GM23248 (cell line): ENCODE results near the gene ABLIM2. TPM values are rescaled to one million over a fixed set of nuclear protein-coding genes. Genes with fewer than 3 reads are reported as not detected.

ENCODE experiments used
- DNase-seq: peaks from one replicate; pipeline ENCODE4 v3.0.0-alpha.2; 2015
- H2AFZ ChIP-seq: fragments of 200-600 bp; sonication (generic); 2 replicates; pipeline ENCODE4 v1.6.1; 2016; ENCODE audit warnings: antibody characterized with exemption
- H3F3A ChIP-seq: fragments of 200-600 bp; sonication (generic); 2 replicates; pipeline ENCODE4 v1.6.1; 2016; ENCODE audit warnings: mild to moderate bottlenecking, antibody characterized with exemption, mixed run types; ENCODE audit not compliant: insufficient read depth
- H3K27ac ChIP-seq: fragments of 200-600 bp; sonication (generic); 2 replicates; pipeline ENCODE4 v1.5.1; 2016; ENCODE audit warnings: mild to moderate bottlenecking
- H3K27me3 ChIP-seq: fragments of 200-600 bp; sonication (generic); replicated peaks from 2 replicates; pipeline ENCODE4 v1.6.1; 2016; ENCODE audit warnings: mild to moderate bottlenecking; ENCODE audit not compliant: insufficient read depth
- H3K36me3 ChIP-seq: fragments of 200-600 bp; sonication (generic); 2 replicates; pipeline ENCODE4 v1.6.1; 2016; ENCODE audit warnings: low read depth, mild to moderate bottlenecking
- H3K4me1 ChIP-seq: fragments of 200-600 bp; sonication (generic); 2 replicates; pipeline ENCODE4 v1.6.1; 2016; ENCODE audit warnings: mild to moderate bottlenecking; ENCODE audit not compliant: insufficient read depth
- H3K4me2 ChIP-seq: fragments of 200-600 bp; sonication (generic); one replicate; pipeline ENCODE4 v1.6.1; 2016; ENCODE audit warnings: mild to moderate bottlenecking; ENCODE audit not compliant: unreplicated experiment
- H3K4me3 ChIP-seq: fragments of 200-600 bp; sonication (generic); 2 replicates; pipeline ENCODE4 v1.5.1; 2016; ENCODE audit warnings: mild to moderate bottlenecking
- H3K79me2 ChIP-seq: fragments of 200-600 bp; sonication (generic); 2 replicates; pipeline ENCODE4 v1.6.1; 2016; ENCODE audit warnings: mild to moderate bottlenecking; ENCODE audit not compliant: insufficient read depth
- H3K9ac ChIP-seq: fragments of 200-600 bp; sonication (generic); 2 replicates; pipeline ENCODE4 v1.6.1; 2016; ENCODE audit warnings: mild to moderate bottlenecking
- H3K9me2 ChIP-seq: fragments of 200-600 bp; sonication (generic); 2 replicates; pipeline ENCODE4 v1.6.1; 2016; ENCODE audit warnings: mixed run types, mild to moderate bottlenecking, moderate library complexity; ENCODE audit not compliant: insufficient read depth
- H3K9me3 ChIP-seq: fragments of 200-600 bp; sonication (generic); one replicate; pipeline ENCODE4 v1.6.1; 2017; ENCODE audit warnings: low read depth
- H4K20me1 ChIP-seq: fragments of 200-600 bp; sonication (generic); 2 replicates; pipeline ENCODE4 v1.6.0; 2016; ENCODE audit not compliant: insufficient read depth
- EZH2 ChIP-seq: fragments of 200-600 bp; sonication (generic); IDR thresholded peaks from 2 replicates; pipeline ENCODE4 v1.6.1; 2018; ENCODE audit warnings: antibody characterized with exemption, mild to moderate bottlenecking; ENCODE audit not compliant: insufficient read depth, poor library complexity, severe bottlenecking
- EZH2phosphoT487 ChIP-seq: fragments of 200-600 bp; sonication (generic); IDR thresholded peaks from 2 replicates; pipeline ENCODE4 v1.6.1; 2018; ENCODE audit warnings: antibody characterized with exemption, moderate library complexity, mild to moderate bottlenecking, low read depth; ENCODE audit not compliant: insufficient read depth
- WGBS, 2 experiments: methylation state at CpG; one replicate each; pipeline ENCODE4 v1.1.6; 2015 to 2017; ENCODE audit warnings: low lambda C conversion rate in 2 of 2, low coverage in 1 of 2; ENCODE audit errors: missing lambda C conversion rate in 2 of 2; 5-methylcytosine and 5-hydroxymethylcytosine counted together
- in situ Hi-C: fragments of 300-500 bp; cut with MboI; formaldehyde crosslinking; loops from 2 replicates; pipeline ENCODE4 v1.15.0; 2020
- polyA plus RNA-seq: library from polyadenylated mRNA; unstranded; fragments of >200 nt; fragmentation: Nextera tagmentation; extraction: Ambion mirVana; gene quantifications from 2 replicates; pipeline ENCODE4 v1.2.1, GENCODE V29; 2016
- total RNA-seq: library from RNA; depleted of rRNA; stranded (reverse); fragments of >200 nt; shearing (Covaris generic); gene quantifications from 2 replicates; pipeline ENCODE4 v1.2.3, GENCODE V29; 2014

The ABLIM2 gene
- total and polyA plus RNA-seq, 2 experiments from 2014 or later = not detected

DNA sequence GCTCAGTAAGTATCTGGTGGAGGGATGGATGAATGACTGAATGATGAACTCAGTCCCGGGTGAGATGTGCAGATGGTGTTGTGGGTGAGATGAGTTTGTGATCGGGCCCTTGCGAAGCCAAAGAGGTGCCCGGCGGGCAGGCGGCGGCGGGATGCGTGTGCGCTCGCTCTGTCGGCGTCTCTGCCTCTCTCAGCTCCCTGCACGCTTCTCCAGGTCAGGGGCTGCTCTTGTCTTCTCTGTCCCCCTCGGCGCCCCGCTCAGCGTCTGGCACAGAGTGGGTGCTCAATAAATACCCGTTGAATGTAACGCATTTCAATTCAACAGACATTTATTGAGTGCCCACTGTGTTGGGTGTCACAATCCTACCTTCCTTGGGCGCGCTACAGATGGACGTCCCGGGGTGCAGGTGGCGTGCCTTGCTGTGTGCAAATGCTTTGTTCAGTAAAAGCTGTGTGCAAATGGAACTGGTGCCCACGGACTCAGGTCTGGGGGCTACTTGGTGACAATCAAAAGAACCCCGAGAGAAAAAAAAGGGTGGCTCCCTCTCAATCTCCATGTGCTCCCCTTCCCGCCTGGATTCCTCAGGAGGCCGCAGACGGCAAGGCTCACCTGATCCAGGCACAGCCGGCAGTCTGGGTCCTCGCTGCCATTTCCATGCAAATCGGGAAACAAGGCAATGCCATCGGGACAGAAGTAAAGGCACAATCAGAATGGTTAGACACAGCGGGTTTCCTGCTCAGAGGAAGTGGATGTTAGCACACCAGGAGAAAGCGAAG, 153.4 kb downstream of the ABLIM2 start:
- Histone ChIP-seq H3K27ac (no peak overlapping the region), H3K36me3 (no peaks in the 10 kb centered on the region), H3K9me3 (no peaks in the 10 kb centered on the region), H3K79me2 (no peaks in the 10 kb centered on the region), H3K4me3 (no peak overlapping the region), H2AFZ (no peak overlapping the region), H3K9ac (no peak overlapping the region), H3K9me2 (no peaks in the 10 kb centered on the region), H3K4me2 (no peak overlapping the region), H3F3A (no peaks in the 10 kb centered on the region), H3K4me1 (no peaks in the 10 kb centered on the region), H3K27me3 (peaks cover 50% of the 10 kb centered on the region; the same call in 1 of the 2 replicates), H4K20me1 (no peaks in the 10 kb centered on the region)
- no peak for TF ChIP-seq EZH2phosphoT487
- no peak for TF ChIP-seq EZH2
- WGBS, 2 experiments = 83% methylated on average over 35 to 36 of the region's 36 CpGs
- in situ Hi-C loops = no loop called here
- no peak for DNase-seq

DNA sequence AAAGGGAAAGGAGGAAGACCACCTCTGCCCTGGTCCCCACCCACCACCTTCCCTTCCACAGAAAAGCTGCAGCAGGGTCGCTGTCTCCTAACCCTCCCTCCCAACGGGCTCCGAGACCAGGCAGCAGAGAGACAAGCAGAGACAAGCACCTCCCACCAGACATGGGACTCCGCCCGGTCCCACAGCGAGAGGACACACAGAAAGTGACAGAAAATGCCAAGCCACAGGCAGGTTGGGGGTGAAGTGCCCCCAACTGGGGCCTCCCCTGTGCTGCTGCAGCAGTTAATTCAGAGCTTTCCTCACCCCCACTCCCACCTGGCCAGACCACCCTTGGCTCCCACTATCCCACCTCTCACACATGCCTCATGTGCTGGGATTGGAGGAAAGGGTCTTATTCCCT, 154.5 kb downstream of the ABLIM2 start:
- WGBS, 2 experiments = 37 to 39% methylated on average over 5 to 6 of the region's 6 CpGs
- H4K20me1 ChIP-seq = no peaks in the 10 kb centered on the region
- DNase-seq = no peak
- no peaks in the 10 kb centered on the region for H3K36me3 ChIP-seq
- no peaks in the 10 kb centered on the region for H3K79me2 ChIP-seq
- no peak overlapping the region for H3K27ac ChIP-seq
- H3K27me3 ChIP-seq = peaks cover 47% of the 10 kb centered on the region; the same call in 1 of the 2 replicates
- H3K9me2 ChIP-seq = no peaks in the 10 kb centered on the region
- no peaks in the 10 kb centered on the region for H3F3A ChIP-seq
- no peak overlapping the region for H2AFZ ChIP-seq
- H3K4me1 ChIP-seq = no peaks in the 10 kb centered on the region
- H3K4me2 ChIP-seq = no peak overlapping the region
- TF ChIP-seq EZH2phosphoT487 (no peak), EZH2 (no peak)
- H3K9ac ChIP-seq = no peak overlapping the region
- H3K4me3 ChIP-seq = no peak overlapping the region
- H3K9me3 ChIP-seq = no peaks in the 10 kb centered on the region
- in situ Hi-C loops = no loop called here

DNA sequence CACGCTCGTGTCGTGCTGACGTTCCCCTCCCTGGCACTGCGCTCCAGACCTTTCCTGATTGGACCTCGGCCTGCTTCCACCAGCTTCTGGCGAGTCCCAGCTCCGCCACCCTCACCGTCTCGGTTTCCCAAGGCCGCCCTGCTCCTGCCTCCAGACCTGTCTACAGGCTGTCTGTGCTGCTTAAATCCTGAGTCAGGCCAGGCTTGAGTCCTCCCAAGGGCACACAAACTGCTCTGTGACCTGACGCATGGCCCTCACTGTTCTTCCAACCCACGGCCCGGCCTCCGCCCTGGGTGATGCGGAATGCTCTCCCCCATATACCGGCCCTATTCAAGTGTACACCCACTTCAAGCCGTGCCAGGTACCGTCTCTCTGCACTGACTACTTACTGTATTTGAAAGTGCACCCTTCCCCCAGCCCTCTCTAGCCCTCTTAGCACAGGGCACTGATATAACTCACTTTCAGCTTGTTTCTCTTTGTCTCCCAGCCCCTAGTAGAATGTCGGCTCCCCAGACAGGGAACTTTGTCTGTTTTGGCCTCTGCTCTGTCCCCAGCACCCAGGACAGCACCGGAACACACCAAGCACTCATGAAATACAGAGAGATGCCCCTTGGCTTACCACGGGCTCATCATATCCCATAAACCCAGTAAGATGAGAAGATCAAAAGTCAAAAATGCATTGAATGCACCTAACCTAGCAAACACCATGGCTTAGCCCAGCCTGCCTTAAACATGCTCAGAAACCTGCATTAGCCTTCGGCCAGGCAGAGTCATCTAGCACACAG, 155.9 kb downstream of the ABLIM2 start:
- Histone ChIP-seq H3K36me3 (no peaks in the 10 kb centered on the region), H3K4me2 (no peak overlapping the region), H3K27me3 (peaks cover 44% of the 10 kb centered on the region; the same call in 1 of the 2 replicates), H4K20me1 (no peaks in the 10 kb centered on the region), H3F3A (no peaks in the 10 kb centered on the region), H2AFZ (no peak overlapping the region), H3K79me2 (no peaks in the 10 kb centered on the region), H3K9ac (no peak overlapping the region), H3K9me3 (no peaks in the 10 kb centered on the region), H3K4me1 (no peaks in the 10 kb centered on the region), H3K9me2 (no peaks in the 10 kb centered on the region), H3K4me3 (no peak overlapping the region), H3K27ac (no peak overlapping the region)
- 68 to 74% methylated on average over 23 of the region's 23 CpGs for WGBS, 2 experiments
- TF ChIP-seq EZH2phosphoT487 (no peak), EZH2 (no peak)
- in situ Hi-C loops = no loop called here
- DNase-seq = no peak

DNA sequence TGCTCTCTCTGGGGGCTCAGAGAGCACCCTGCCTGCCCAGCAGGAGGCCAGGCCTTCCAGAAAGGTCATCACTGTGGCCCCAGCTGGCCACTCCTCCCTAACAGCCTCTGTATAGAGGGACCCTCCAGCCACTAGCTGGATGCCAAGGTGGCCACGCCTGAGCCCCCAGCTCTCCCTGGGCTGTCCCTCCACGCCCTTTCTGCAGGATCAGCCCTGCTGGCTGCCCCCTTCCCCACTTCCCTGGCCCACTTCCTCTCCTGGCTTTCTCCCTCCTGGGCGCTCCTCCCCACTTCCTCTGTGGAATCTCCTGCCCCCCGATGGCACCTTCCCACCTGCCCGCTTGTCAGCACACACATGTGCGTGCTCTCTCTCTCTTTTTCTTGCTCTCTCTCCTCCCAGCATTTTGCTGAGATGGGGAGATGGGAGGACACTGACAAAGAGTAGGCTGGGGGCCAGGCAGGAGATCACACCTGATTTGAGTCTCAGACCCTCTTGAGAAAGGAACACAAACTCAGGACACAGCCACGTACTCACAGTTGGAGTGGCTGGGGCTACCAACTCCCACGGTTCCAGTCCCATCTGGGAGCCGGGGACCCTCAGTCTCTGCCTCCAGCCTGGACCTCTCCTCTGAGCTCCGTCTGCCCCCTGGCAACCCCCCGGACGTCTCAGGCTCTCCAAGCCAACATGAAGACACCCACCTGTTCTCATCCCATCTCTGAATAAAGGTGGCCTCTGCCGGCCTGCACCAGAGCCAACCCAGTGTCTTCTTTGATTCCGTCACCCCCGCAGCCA, 156.9 kb downstream of the ABLIM2 start:
- no peaks in the 10 kb centered on the region for H3K9me2 ChIP-seq
- no peak overlapping the region for H3K9ac ChIP-seq
- no peak for DNase-seq
- TF ChIP-seq EZH2 (no peak), EZH2phosphoT487 (no peak)
- H3K27me3 ChIP-seq = peaks cover 34% of the 10 kb centered on the region; the same call in 1 of the 2 replicates
- H3K9me3 ChIP-seq = no peaks in the 10 kb centered on the region
- no peak overlapping the region for H2AFZ ChIP-seq
- H3K36me3 ChIP-seq = no peaks in the 10 kb centered on the region
- no peak overlapping the region for H3K4me2 ChIP-seq
- 61 to 68% methylated on average over 15 of the region's 15 CpGs for WGBS, 2 experiments
- no peaks in the 10 kb centered on the region for H3K79me2 ChIP-seq
- H3K4me3 ChIP-seq = no peak overlapping the region
- H3K27ac ChIP-seq = no peak overlapping the region
- no peaks in the 10 kb centered on the region for H4K20me1 ChIP-seq
- H3K4me1 ChIP-seq = no peaks in the 10 kb centered on the region
- no peaks in the 10 kb centered on the region for H3F3A ChIP-seq
- in situ Hi-C loops = no loop called here
